ENCODE results near the gene SMYD3. TPM values are rescaled to one million over a fixed set of nuclear protein-coding genes. Genes with fewer than 3 reads are reported as not detected.

Gene SMYD3
- total RNA-seq, 3 donors from 2014 or later = 16.8 to 28.8 (median 19.5) TPM

- Histone ChIP-seq H3K27me3 (no peaks in the 10 kb centered on the region), H3K36me3 (no peaks in the 10 kb centered on the region), H3K4me1 (no peaks in the 10 kb centered on the region), H3K4me3 (no peak overlapping the region), H3K27ac (no peak overlapping the region), H3K9me3 (no peaks in the 10 kb centered on the region)
- intact Hi-C loops (cut with DNase I; ENCODE audit: low total_unique reads) = no loop called here
- TF ChIP-seq CTCF (IDR thresholded peaks at IDR 0.05) (no peak), POLR2AphosphoS5 (IDR thresholded peaks at IDR 0.05) (no peak), POLR2A (IDR thresholded peaks at IDR 0.05) (no peak)
- no peak for DNase-seq (ENCODE audit: low spot score in 2 of 2)
These were observed 189.6 kb downstream of the SMYD3 start for GRCh38 chr1:246317332-246318035.

GRCh38 chr1:246311461-246311860 is 195.6 kb downstream of the SMYD3 start:
- Histone ChIP-seq H3K27me3 (no peaks in the 10 kb centered on the region), H3K4me3 (no peak overlapping the region), H3K4me1 (no peaks in the 10 kb centered on the region), H3K27ac (no peak overlapping the region), H3K9me3 (no peaks in the 10 kb centered on the region), H3K36me3 (no peaks in the 10 kb centered on the region)
- DNase-seq (ENCODE audit: low spot score in 2 of 2) = no peak
- intact Hi-C loops (cut with DNase I; ENCODE audit: low total_unique reads) = no loop called here
- no peak for TF ChIP-seq CTCF (IDR thresholded peaks at IDR 0.05)
- no peak for TF ChIP-seq POLR2AphosphoS5 (IDR thresholded peaks at IDR 0.05)
- no peak for TF ChIP-seq POLR2A (IDR thresholded peaks at IDR 0.05)

GRCh38 chr1:246309247-246309884 is 197.7 kb downstream of the SMYD3 start:
- intact Hi-C loops (cut with DNase I; ENCODE audit: low total_unique reads) = no loop called here
- DNase-seq (ENCODE audit: low spot score in 2 of 2) = no peak
- no peaks in the 10 kb centered on the region for H3K36me3 ChIP-seq
- no peaks in the 10 kb centered on the region for H3K27me3 ChIP-seq
- H3K9me3 ChIP-seq = no peaks in the 10 kb centered on the region
- no peak overlapping the region for H3K4me3 ChIP-seq
- no peak overlapping the region for H3K27ac ChIP-seq
- no peaks in the 10 kb centered on the region for H3K4me1 ChIP-seq
- TF ChIP-seq CTCF (IDR thresholded peaks at IDR 0.05) = no peak
- TF ChIP-seq POLR2AphosphoS5 (IDR thresholded peaks at IDR 0.05) = no peak
- no peak for TF ChIP-seq POLR2A (IDR thresholded peaks at IDR 0.05)

GRCh38 chr1:246308533-246309075 is 198.5 kb downstream of the SMYD3 start:
- Histone ChIP-seq H3K27me3 (no peaks in the 10 kb centered on the region), H3K36me3 (no peaks in the 10 kb centered on the region), H3K4me1 (no peaks in the 10 kb centered on the region), H3K4me3 (no peak overlapping the region), H3K27ac (no peak overlapping the region), H3K9me3 (no peaks in the 10 kb centered on the region)
- DNase-seq (ENCODE audit: low spot score in 2 of 2) = no peak
- intact Hi-C loops (cut with DNase I; ENCODE audit: low total_unique reads) = no loop called here
- no peak for TF ChIP-seq POLR2AphosphoS5 (IDR thresholded peaks at IDR 0.05)
- TF ChIP-seq POLR2A (IDR thresholded peaks at IDR 0.05) = no peak
- TF ChIP-seq CTCF (IDR thresholded peaks at IDR 0.05) = no peak

- no peak for DNase-seq (ENCODE audit: low spot score in 2 of 2)
- Histone ChIP-seq H3K36me3 (no peaks in the 10 kb centered on the region), H3K4me1 (no peaks in the 10 kb centered on the region), H3K27me3 (no peaks in the 10 kb centered on the region), H3K9me3 (no peaks in the 10 kb centered on the region), H3K27ac (no peak overlapping the region), H3K4me3 (no peak overlapping the region)
- intact Hi-C loops (cut with DNase I; ENCODE audit: low total_unique reads) = no loop called here
- no peak for TF ChIP-seq POLR2AphosphoS5 (IDR thresholded peaks at IDR 0.05)
- TF ChIP-seq CTCF (IDR thresholded peaks at IDR 0.05) = no peak
- TF ChIP-seq POLR2A (IDR thresholded peaks at IDR 0.05) = no peak
These were observed 200.6 kb downstream of the SMYD3 start for GRCh38 chr1:246306415-246307037.
